Ishikawa (cell line): ENCODE measurements around the gene FAM168A.

ENCODE experiments used
- EGR1 ChIP-seq: IDR thresholded peaks from 2 replicates; pipeline ENCODE4 v1.6.1; 2012
- EP300 ChIP-seq: IDR thresholded peaks from 2 replicates; pipeline ENCODE4 v1.6.1; 2012; ENCODE audit warnings: borderline replicate concordance
- MAX ChIP-seq: IDR thresholded peaks from 2 replicates; pipeline ENCODE4 v1.6.1; 2012
- NFIC ChIP-seq: IDR thresholded peaks from 2 replicates; pipeline ENCODE4 v1.6.1; 2012
- RAD21 ChIP-seq: IDR thresholded peaks from 2 replicates; pipeline ENCODE4 v1.6.1; 2012; ENCODE audit warnings: low read depth
- TAF1 ChIP-seq: IDR thresholded peaks from 2 replicates; pipeline ENCODE4 v1.6.1; 2012; ENCODE audit warnings: low read depth, mild to moderate bottlenecking
- TCF12 ChIP-seq: IDR thresholded peaks from 2 replicates; pipeline ENCODE4 v1.6.1; 2012; ENCODE audit warnings: low read depth
- USF1 ChIP-seq: IDR thresholded peaks from 2 replicates; pipeline ENCODE4 v1.6.1; 2012
- YY1 ChIP-seq: IDR thresholded peaks from 2 replicates; pipeline ENCODE4 v1.6.1; 2012; ENCODE audit warnings: low read depth
- TF ChIP-seq, protein P1 (sequence below): IDR thresholded peaks from 2 replicates; pipeline ENCODE4 v1.6.1; 2012; ENCODE audit warnings: low read depth, mild to moderate bottlenecking

- TF ChIP-seq RAD21 (no peak), YY1 (no peak), MAX (no peak), EGR1 (no peak), TCF12 (no peak), TAF1 (no peak), NFIC (no peak), USF1 (no peak), EP300 (no peak)
- TF ChIP-seq, protein P1, sequence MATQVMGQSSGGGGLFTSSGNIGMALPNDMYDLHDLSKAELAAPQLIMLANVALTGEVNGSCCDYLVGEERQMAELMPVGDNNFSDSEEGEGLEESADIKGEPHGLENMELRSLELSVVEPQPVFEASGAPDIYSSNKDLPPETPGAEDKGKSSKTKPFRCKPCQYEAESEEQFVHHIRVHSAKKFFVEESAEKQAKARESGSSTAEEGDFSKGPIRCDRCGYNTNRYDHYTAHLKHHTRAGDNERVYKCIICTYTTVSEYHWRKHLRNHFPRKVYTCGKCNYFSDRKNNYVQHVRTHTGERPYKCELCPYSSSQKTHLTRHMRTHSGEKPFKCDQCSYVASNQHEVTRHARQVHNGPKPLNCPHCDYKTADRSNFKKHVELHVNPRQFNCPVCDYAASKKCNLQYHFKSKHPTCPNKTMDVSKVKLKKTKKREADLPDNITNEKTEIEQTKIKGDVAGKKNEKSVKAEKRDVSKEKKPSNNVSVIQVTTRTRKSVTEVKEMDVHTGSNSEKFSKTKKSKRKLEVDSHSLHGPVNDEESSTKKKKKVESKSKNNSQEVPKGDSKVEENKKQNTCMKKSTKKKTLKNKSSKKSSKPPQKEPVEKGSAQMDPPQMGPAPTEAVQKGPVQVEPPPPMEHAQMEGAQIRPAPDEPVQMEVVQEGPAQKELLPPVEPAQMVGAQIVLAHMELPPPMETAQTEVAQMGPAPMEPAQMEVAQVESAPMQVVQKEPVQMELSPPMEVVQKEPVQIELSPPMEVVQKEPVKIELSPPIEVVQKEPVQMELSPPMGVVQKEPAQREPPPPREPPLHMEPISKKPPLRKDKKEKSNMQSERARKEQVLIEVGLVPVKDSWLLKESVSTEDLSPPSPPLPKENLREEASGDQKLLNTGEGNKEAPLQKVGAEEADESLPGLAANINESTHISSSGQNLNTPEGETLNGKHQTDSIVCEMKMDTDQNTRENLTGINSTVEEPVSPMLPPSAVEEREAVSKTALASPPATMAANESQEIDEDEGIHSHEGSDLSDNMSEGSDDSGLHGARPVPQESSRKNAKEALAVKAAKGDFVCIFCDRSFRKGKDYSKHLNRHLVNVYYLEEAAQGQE, result no peak
Measured at GRCh38 chr11:73528483-73529203, 69.3 kb downstream of the FAM168A start.
